Choroid plexus epithelial cell (primary cell): ENCODE measurements around the gene CCNI2.
"Not testable (repeated sequence)": the region's sequence is repeated elsewhere in the genome, so short reads cannot be mapped to it uniquely, and the experiment has no call there.

ENCODE experiments used
- DNase-seq: peaks from one replicate; pipeline ENCODE4 v3.0.0-alpha.2; 2010; ENCODE audit warnings: low read depth
- H3K4me3 ChIP-seq: 2 replicates; pipeline ENCODE4 v1.5.1; 2011; ENCODE audit warnings: low read depth, mild to moderate bottlenecking, control low read depth, low read length, moderate library complexity
- TF ChIP-seq, protein P1 (sequence below): conservative IDR thresholded peaks from 2 replicates; pipeline ENCODE4 v1.5.1; 2011; ENCODE audit warnings: low read depth, mild to moderate bottlenecking, control low read depth, inconsistent platforms, low read length, moderate library complexity

Gene CCNI2

DNA sequence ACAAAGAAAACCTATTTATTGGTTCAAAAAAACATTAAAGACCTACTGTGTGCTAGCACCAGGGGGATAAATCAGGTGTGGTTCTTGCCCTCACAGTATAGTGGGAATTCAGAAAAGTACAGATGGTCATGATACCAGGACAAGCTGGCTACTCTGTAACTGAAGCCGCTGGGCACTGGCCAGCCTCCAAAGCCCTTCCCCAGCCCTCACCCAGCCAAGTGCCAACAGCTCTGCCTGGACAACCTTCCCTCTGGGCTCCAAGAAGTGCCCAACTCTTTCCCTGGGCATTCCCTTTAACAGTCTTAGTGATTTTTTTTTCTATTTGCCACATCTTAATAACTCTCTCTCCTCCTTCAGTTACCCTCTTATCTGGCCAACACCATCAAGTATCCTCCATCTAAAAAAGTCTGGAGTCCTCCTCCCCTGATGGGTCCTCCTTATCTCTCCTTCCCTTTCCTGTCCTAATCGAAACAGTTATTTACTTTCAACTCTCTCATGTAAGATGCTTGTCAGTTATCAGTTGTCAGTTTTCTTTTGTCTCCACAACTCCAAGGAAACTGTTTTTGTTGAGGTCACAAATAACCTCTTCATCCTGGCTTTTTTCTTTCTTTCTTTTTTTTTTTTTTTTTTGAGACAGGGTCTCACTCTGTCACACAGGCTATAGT is 43.1 kb downstream of the CCNI2 start:
- no peak overlapping the region for H3K4me3 ChIP-seq
- no peak for DNase-seq
- TF ChIP-seq, protein P1, sequence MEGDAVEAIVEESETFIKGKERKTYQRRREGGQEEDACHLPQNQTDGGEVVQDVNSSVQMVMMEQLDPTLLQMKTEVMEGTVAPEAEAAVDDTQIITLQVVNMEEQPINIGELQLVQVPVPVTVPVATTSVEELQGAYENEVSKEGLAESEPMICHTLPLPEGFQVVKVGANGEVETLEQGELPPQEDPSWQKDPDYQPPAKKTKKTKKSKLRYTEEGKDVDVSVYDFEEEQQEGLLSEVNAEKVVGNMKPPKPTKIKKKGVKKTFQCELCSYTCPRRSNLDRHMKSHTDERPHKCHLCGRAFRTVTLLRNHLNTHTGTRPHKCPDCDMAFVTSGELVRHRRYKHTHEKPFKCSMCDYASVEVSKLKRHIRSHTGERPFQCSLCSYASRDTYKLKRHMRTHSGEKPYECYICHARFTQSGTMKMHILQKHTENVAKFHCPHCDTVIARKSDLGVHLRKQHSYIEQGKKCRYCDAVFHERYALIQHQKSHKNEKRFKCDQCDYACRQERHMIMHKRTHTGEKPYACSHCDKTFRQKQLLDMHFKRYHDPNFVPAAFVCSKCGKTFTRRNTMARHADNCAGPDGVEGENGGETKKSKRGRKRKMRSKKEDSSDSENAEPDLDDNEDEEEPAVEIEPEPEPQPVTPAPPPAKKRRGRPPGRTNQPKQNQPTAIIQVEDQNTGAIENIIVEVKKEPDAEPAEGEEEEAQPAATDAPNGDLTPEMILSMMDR: no peak

DNA sequence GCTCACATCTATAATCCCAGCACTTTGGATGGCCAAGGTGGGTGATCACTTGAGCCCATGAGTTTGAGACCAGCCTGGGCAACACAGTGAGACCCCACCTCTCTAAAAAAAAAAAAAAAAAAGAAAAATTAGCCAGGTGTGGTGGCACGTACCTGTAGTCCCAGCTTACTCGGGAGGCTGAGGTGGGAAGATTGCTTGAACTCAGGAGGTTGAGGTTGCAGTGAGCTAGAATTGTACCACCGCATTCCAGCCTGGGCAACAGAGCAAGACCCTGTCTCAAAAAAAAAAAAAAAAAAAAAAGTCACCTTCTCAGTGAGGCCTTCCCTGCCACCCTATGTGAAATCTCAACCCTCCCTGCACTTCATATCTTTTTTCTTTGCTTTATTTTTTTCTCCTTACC is 43.8 kb downstream of the CCNI2 start:
- no peak for DNase-seq
- TF ChIP-seq, protein P1: no peak
- H3K4me3 ChIP-seq: no peak overlapping the region

DNA sequence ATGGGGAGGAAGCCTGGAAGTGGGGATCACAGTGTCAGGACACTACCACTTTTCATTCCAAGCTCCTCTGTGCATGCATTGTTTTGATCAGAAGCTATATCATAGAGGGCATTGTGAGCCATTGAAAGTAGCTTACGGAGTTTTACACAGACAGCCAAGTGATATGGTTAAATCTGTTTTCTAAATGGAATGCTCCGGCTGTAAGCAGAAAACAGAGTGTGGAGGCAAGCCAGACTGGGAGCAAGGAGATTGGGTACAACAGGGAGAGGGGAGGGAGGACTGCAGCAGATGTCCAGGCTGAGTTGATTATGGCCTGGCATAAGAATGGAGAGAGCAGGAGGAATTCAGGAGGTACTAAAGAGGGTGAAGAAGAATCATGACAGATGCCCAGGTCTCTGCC is 50.4 kb downstream of the CCNI2 start:
- no peak for DNase-seq
- TF ChIP-seq, protein P1: no peak
- no peak overlapping the region for H3K4me3 ChIP-seq

DNA sequence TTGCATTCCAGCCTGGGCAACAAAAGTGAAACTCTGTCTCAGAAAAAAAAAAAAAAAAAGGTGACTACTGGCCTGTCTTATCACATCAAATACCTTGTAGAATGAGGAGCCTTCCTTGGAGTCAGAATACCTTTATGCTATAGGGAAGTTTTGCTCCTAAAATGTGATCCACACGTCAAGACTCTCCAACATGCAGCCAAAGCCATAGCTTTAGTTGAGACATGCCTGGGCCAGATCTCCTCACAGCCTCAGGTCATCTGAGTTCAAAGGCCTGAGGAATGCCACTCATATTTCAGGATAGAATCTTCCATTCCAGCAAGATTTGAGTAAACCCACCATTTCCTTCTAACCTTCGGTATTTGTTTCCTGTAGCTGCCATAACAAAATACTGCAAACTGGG is 52.2 kb downstream of the CCNI2 start:
- TF ChIP-seq, protein P1: no peak
- no peak for DNase-seq
- H3K4me3 ChIP-seq: no peak overlapping the region

DNA sequence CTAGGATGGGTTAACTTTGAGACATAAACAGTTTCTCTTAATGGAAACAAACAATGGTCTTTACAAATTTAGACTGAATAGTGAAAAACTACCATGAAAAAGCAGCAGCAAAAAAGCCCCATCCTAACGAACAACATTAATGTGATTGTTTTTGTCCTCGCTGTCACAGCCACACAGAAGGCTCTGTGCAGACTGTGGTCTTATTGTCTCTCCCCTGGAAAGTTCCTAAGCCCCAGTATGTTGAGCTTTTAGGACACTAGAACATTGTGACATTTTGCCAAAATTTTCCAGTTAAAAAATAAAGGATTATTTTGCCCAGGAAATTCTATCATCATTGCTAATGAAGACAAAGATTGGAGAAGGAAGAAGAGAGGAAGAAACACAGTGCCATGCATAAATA is 53.3 kb downstream of the CCNI2 start:
- H3K4me3 ChIP-seq: no peak overlapping the region
- no peak for DNase-seq

DNA sequence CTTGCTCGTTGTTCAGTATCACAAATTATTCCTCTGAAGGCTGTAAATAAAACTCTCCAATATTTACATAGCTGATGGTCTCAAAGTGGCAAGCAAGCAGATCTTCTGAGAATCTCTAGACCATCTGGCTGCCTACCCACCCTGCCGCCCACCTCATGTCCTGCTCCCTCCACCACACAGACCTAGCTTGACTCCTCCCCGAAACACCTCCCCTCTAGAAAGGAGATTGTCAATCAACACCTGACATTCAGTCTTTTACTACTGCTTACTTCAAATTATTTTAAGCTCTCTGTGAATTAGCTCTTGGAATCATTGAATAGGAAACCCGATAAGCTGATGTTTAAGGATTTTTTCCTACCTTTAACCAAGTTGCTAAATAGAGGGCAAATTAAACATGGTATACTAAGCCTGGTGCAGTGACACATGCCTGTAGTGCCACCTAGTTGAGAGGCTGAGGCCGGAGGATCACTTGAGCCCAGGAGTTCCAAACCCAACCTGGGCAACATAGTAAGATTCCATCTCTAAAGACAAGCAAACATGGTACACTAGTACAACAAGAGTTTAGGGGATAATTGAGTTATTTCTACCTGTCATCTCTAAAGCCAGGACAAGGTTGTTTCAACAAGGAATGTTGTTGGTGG is 54.9 kb downstream of the CCNI2 start:
- H3K4me3 ChIP-seq: no peak overlapping the region
- no peak for DNase-seq
- TF ChIP-seq, protein P1: no peak

More for the DNA sequence above, 53.3 kb downstream of the CCNI2 start:
- TF ChIP-seq, protein P1: no peak

DNA sequence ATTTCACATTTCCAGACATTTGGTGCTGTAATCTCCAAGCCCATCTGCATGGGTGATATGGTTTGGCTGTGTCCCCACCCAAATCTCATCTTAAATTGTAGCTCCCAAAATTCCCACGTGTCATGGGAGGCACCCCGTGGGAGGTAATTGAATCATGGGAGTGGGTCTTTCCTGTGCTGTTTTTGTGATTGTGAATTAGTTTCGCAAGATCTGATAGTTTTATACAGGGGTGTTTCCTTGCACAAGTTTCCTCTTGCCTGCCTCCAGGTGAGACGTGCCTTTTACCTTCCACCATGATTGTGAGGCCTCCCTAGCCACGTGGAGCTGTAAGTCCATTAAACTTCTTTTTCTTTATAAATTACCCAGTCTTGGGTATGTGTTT is 55.5 kb downstream of the CCNI2 start:
- DNase-seq: not testable (repeated sequence)

More for the DNA sequence above, 55.5 kb downstream of the CCNI2 start:
- H3K4me3 ChIP-seq: not testable (repeated sequence)
